Uterus (tissue), 4 donors: ENCODE measurements around the gene CEP57. TPM values are rescaled to one million over a fixed set of nuclear protein-coding genes. Genes with fewer than 3 reads are reported as not detected.

Source experiments
- DNase-seq, 2 donors: peaks; one replicate each; pipeline ENCODE4 v3.0.0-alpha.2; 2019 to 2020
- H3K27ac ChIP-seq, 2 donors: fragments of 200-600 bp; sonication (generic); 1 replicate in 1 of 2; 2 replicates in 1 of 2; pipeline ENCODE4 v1.5.1; 2016 to 2018
- H3K27me3 ChIP-seq, 2 donors: fragments of 200-600 bp; sonication (generic); one replicate each; pipeline ENCODE4 v1.5.1; 2018 to 2019; ENCODE audit warnings: control low read depth in 1 of 2
- H3K36me3 ChIP-seq, 2 donors: fragments of 200-600 bp; sonication (generic); one replicate each; pipeline ENCODE4 v1.5.1; 2019; ENCODE audit warnings: control low read depth in 1 of 2
- H3K4me1 ChIP-seq, 2 donors: fragments of 200-600 bp; sonication (generic); one replicate each; pipeline ENCODE4 v1.5.1; 2018 to 2019; ENCODE audit warnings: control low read depth in 1 of 2
- H3K4me3 ChIP-seq, 2 donors: fragments of 200-600 bp; sonication (generic); 1 replicate in 1 of 2; 2 replicates in 1 of 2; pipeline ENCODE4 v1.5.1; 2018 to 2019; ENCODE audit warnings: mild to moderate bottlenecking in 1 of 2
- H3K9me3 ChIP-seq, 2 donors: fragments of 200-600 bp; sonication (generic); one replicate each; pipeline ENCODE4 v1.5.1; 2019; ENCODE audit warnings: control low read depth in 1 of 2
- POLR2A ChIP-seq, 2 donors: fragments of 450-650 bp; IDR thresholded peaks; one replicate each; pipeline ENCODE4 v1.6.1; 2016; ENCODE audit warnings: antibody characterized with exemption in 2 of 2, mild to moderate bottlenecking in 1 of 2, moderate library complexity in 1 of 2
- intact Hi-C: fragments of 100-400 bp; cut with DNase I; formaldehyde crosslinking; loops from one replicate; pipeline ENCODE4 v1.15.1; 2023; ENCODE audit warnings: low total_unique reads
- total RNA-seq, 4 donors: library from RNA; depleted of rRNA in 3 of 4; stranded (reverse); fragments of >200 nt in 3 of 4; gene quantifications; one replicate each; pipeline versions ENCODE4 v1.1.0 to v1.2.4, GENCODE V29; 2014 to 2023
- TF ChIP-seq, protein P1 (sequence below), 4 experiments: fragments of 200-600 bp in 2 of 4; fragments of 450-650 bp in 2 of 4; sonication (generic) in 2 of 4; IDR thresholded peaks; one replicate each; pipeline ENCODE4 v1.5.1; 2016 to 2019; ENCODE audit warnings: antibody characterized with exemption in 4 of 4, mild to moderate bottlenecking in 2 of 4, moderate library complexity in 1 of 4
- donor health status: DM: yes; HTN: yes; CAD: no.

Gene CEP57
- total RNA-seq, 4 donors from 2014 or later: 18.7 to 124 (median 59.4) TPM

DNA sequence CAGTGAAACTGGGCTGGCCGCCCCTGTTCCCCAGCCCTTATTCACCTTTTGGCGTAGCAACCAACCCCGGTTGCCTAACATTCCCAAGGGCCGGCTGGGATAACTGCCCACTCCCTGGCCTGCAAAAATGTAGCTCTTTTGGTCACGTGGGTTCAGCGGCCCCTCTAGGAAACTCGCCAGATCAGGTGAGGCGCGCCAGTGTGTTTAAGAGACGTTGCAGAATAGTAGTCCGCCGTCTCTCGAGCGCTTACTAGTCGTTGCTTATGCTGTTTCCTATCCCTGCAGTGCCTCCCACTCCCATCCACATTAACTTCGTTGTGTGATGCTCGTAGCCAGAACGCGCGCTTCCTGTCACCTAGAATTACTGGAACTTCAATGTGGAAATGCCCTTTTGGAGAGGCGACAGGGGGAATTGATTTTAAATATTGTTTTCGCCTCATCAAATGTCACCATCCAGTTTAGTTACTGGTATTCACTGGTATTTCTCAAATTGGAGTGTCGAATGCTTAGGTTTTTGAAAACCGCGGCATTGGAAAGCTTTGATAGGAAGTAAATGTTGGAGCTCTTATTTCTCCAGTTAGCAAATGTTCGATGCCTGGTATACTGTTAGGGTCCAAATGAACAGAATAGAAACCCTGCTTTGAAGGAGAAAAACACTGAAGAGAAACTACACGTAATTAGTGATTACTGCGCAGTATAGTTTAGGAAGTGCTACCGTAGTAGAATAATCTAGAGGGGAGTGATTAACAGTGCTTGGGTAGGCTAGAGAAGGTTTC, 823 bp downstream of the CEP57 start:
- peak; percentile 65 to 69 for DNase-seq
- H3K27me3 ChIP-seq: no peaks in the 10 kb centered on the region
- H3K36me3 ChIP-seq: no peaks in the 10 kb centered on the region
- peak overlapping the region; percentile 99 for H3K27ac ChIP-seq
- TF ChIP-seq, protein P1, sequence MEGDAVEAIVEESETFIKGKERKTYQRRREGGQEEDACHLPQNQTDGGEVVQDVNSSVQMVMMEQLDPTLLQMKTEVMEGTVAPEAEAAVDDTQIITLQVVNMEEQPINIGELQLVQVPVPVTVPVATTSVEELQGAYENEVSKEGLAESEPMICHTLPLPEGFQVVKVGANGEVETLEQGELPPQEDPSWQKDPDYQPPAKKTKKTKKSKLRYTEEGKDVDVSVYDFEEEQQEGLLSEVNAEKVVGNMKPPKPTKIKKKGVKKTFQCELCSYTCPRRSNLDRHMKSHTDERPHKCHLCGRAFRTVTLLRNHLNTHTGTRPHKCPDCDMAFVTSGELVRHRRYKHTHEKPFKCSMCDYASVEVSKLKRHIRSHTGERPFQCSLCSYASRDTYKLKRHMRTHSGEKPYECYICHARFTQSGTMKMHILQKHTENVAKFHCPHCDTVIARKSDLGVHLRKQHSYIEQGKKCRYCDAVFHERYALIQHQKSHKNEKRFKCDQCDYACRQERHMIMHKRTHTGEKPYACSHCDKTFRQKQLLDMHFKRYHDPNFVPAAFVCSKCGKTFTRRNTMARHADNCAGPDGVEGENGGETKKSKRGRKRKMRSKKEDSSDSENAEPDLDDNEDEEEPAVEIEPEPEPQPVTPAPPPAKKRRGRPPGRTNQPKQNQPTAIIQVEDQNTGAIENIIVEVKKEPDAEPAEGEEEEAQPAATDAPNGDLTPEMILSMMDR (IDR thresholded peaks at IDR 0.05): no peak
- TF ChIP-seq POLR2A (IDR thresholded peaks at IDR 0.05): no peak
- H3K4me1 ChIP-seq: peaks cover 0 to 9% of the 10 kb centered on the region in 2 donors
- intact Hi-C loops: no loop called here
- H3K4me3 ChIP-seq: peak overlapping the region; percentile 76 to 83
- H3K9me3 ChIP-seq: no peaks in the 10 kb centered on the region

DNA sequence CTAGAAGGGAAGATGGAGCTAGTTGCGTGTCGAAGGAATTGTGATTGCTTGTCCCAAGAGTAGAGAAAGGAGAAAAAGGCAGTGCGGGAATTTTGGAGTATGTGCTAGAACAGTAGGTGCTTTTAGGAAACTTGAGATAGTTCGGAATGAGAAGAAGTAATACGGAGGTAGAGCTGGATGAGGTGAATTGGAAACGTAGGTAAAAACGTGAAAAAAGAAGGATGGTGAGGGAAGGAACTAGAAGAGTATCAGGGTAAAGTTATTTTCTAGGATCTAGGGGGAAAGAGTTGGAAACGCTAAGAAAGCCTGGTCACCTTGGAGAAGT, 1.4 kb downstream of the CEP57 start:
- TF ChIP-seq, protein P1 (IDR thresholded peaks at IDR 0.05): no peak
- TF ChIP-seq POLR2A (IDR thresholded peaks at IDR 0.05): no peak
- no peaks in the 10 kb centered on the region for H3K9me3 ChIP-seq
- no peak overlapping the region for H3K27ac ChIP-seq
- DNase-seq: no peak
- no peaks in the 10 kb centered on the region for H3K27me3 ChIP-seq
- H3K36me3 ChIP-seq: no peaks in the 10 kb centered on the region
- peaks cover 0 to 9% of the 10 kb centered on the region in 2 donors for H3K4me1 ChIP-seq
- intact Hi-C loops: no loop called here
- H3K4me3 ChIP-seq: peak overlapping the region in 1 of 2 donors; percentile 76

GRCh38 chr11:95792200-95792599, 1.9 kb downstream of the CEP57 start:
- no peaks in the 10 kb centered on the region for H3K27me3 ChIP-seq
- no peaks in the 10 kb centered on the region for H3K9me3 ChIP-seq
- H3K4me1 ChIP-seq: peaks cover 0 to 9% of the 10 kb centered on the region in 2 donors
- no peak overlapping the region for H3K4me3 ChIP-seq
- TF ChIP-seq POLR2A (IDR thresholded peaks at IDR 0.05): no peak
- TF ChIP-seq, protein P1 (IDR thresholded peaks at IDR 0.05): no peak
- intact Hi-C loops: no loop called here
- DNase-seq: no peak
- H3K36me3 ChIP-seq: no peaks in the 10 kb centered on the region
- H3K27ac ChIP-seq: no peak overlapping the region

GRCh38 chr11:95792700-95793099, 2.4 kb downstream of the CEP57 start:
- no peaks in the 10 kb centered on the region for H3K36me3 ChIP-seq
- no peaks in the 10 kb centered on the region for H3K27me3 ChIP-seq
- TF ChIP-seq, protein P1 (IDR thresholded peaks at IDR 0.05): no peak
- TF ChIP-seq POLR2A (IDR thresholded peaks at IDR 0.05): no peak
- H3K4me3 ChIP-seq: no peak overlapping the region
- H3K4me1 ChIP-seq: peaks cover 0 to 9% of the 10 kb centered on the region in 2 donors
- H3K27ac ChIP-seq: no peak overlapping the region
- DNase-seq: no peak
- intact Hi-C loops: no loop called here
- H3K9me3 ChIP-seq: no peaks in the 10 kb centered on the region

DNA sequence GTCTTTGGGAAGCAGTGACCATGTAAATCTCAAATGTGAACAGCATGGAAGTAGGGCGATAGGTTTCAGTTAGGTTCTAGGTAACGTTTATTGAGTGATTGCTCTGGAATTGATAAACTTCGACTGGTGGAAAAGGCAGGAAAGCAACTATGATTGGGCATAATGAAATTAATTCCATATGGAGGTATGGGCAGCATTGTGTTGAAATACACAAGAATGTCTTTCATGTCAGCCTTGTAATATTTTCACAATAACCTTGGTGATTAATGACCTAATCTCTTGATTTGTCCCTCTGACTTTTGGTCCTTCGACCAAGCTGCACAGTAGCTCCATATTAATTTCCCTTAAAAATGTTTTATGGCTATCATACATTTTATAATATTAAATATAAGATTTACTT, 2.8 kb downstream of the CEP57 start:
- no peaks in the 10 kb centered on the region for H3K27me3 ChIP-seq
- no peaks in the 10 kb centered on the region for H3K36me3 ChIP-seq
- H3K27ac ChIP-seq: no peak overlapping the region
- TF ChIP-seq, protein P1 (IDR thresholded peaks at IDR 0.05): no peak
- TF ChIP-seq POLR2A (IDR thresholded peaks at IDR 0.05): no peak
- H3K9me3 ChIP-seq: no peaks in the 10 kb centered on the region
- no peak for DNase-seq
- peaks cover 0 to 6% of the 10 kb centered on the region in 2 donors for H3K4me1 ChIP-seq
- intact Hi-C loops: no loop called here
- no peak overlapping the region for H3K4me3 ChIP-seq
